GM19099 (cell line): ENCODE data around the gene BANK1.

Source experiments
- POLR2A ChIP-seq: IDR thresholded peaks from 3 replicates; pipeline ENCODE4 v1.6.1; 2011; ENCODE audit warnings: low read depth; ENCODE audit not compliant: insufficient read length; ENCODE audit errors: extremely low read depth

BANK1 gene

GRCh38 chr4:101914761-101915160 lies 124.2 kb downstream of the BANK1 start:
- TF ChIP-seq POLR2A = no peak

- TF ChIP-seq POLR2A = no peak
Observed at GRCh38 chr4:101919373-101919977, 128.9 kb downstream of the BANK1 start.

GRCh38 chr4:101921370-101921769 lies 130.8 kb downstream of the BANK1 start:
- no peak for TF ChIP-seq POLR2A

GRCh38 chr4:101931619-101932018 lies 141.1 kb downstream of the BANK1 start:
- no peak for TF ChIP-seq POLR2A

- no peak for TF ChIP-seq POLR2A
Observed at GRCh38 chr4:101933855-101934254, 143.3 kb downstream of the BANK1 start.

GRCh38 chr4:101938836-101939235 lies 148.3 kb downstream of the BANK1 start:
- TF ChIP-seq POLR2A = no peak

- TF ChIP-seq POLR2A = no peak
Observed at GRCh38 chr4:101941816-101942358, 151.4 kb downstream of the BANK1 start.

- no peak for TF ChIP-seq POLR2A
Observed at GRCh38 chr4:101942891-101943290, 152.4 kb downstream of the BANK1 start.

GRCh38 chr4:101944649-101945048 lies 154.1 kb downstream of the BANK1 start:
- no peak for TF ChIP-seq POLR2A

- no peak for TF ChIP-seq POLR2A
Observed at GRCh38 chr4:101948055-101948454, 157.5 kb downstream of the BANK1 start.

- no peak for TF ChIP-seq POLR2A
Observed at GRCh38 chr4:101948951-101949350, 158.4 kb downstream of the BANK1 start.

- no peak for TF ChIP-seq POLR2A
Observed at GRCh38 chr4:101950258-101950979, 159.9 kb downstream of the BANK1 start.

GRCh38 chr4:101952985-101953384 lies 162.5 kb downstream of the BANK1 start:
- TF ChIP-seq POLR2A = no peak

- TF ChIP-seq POLR2A = no peak
Observed at GRCh38 chr4:101953949-101954348, 163.4 kb downstream of the BANK1 start.

GRCh38 chr4:101954351-101954750 lies 163.8 kb downstream of the BANK1 start:
- TF ChIP-seq POLR2A = no peak

GRCh38 chr4:101954975-101955678 lies 164.6 kb downstream of the BANK1 start:
- TF ChIP-seq POLR2A = no peak

GRCh38 chr4:101956068-101956825 lies 165.7 kb downstream of the BANK1 start:
- TF ChIP-seq POLR2A = no peak
